H1 (cell line): ENCODE measurements around the gene TEX22. TPM values are rescaled to one million over a fixed set of nuclear protein-coding genes. Genes with fewer than 3 reads are reported as not detected.
A peak's percentile ranks its signal among the peaks of the same experiment; 100 is the strongest.

Experiments
- CTCF ChIA-PET: fragments of 300-600 bp; sonication (Branson Sonifier 250); formaldehyde crosslinking; loops from one replicate; lab custom pipeline; 2021; ENCODE audit not compliant: partially characterized antibody; lab: Charles Lee
- POLR2A ChIA-PET: fragments of 300-600 bp; sonication (Branson Sonifier 250); formaldehyde crosslinking; loops from one replicate; lab custom pipeline; 2021; ENCODE audit warnings: inconsistent platforms; ENCODE audit not compliant: partially characterized antibody; lab: Charles Lee
- DNase-seq, 2 experiments: peaks; one replicate each; pipeline versions ENCODE4 v3.0.0 to v3.0.0-alpha.2; 2010 to 2022; ENCODE audit warnings: low spot score in 2 of 2, low read depth in 1 of 2, mixed read lengths in 1 of 2
- FAIRE-seq: peaks from 2 replicates; lab custom pipeline; 2011; peaks lifted over from hg19 to GRCh38; lab: Jason Lieb, UNC
- H2AFZ ChIP-seq: 2 replicates; pipeline ENCODE4 v1.8.1; 2012; ENCODE audit warnings: low read length, inconsistent platforms
- H2AK5ac ChIP-seq: 2 replicates; pipeline ENCODE4 v1.6.1; 2013; ENCODE audit warnings: low read depth, low read length
- H2BK120ac ChIP-seq: replicated peaks from 2 replicates; pipeline ENCODE3; 2013; ENCODE audit warnings: low read depth, low read length, inconsistent platforms
- H2BK12ac ChIP-seq: 2 replicates; pipeline ENCODE4 v1.6.1; 2013; ENCODE audit warnings: low read depth, low read length
- H2BK15ac ChIP-seq: 2 replicates; pipeline ENCODE4 v1.6.1; 2013; ENCODE audit warnings: low read length
- H2BK20ac ChIP-seq: 2 replicates; pipeline ENCODE4 v1.6.1; 2013; ENCODE audit warnings: low read length
- H2BK5ac ChIP-seq: 2 replicates; pipeline ENCODE4 v1.6.1; 2013; ENCODE audit warnings: low read depth, low read length
- H3K14ac ChIP-seq: 2 replicates; pipeline ENCODE4 v1.6.1; 2013; ENCODE audit warnings: inconsistent platforms; ENCODE audit not compliant: insufficient read length
- H3K18ac ChIP-seq: 2 replicates; pipeline ENCODE4 v1.6.1; 2013; ENCODE audit warnings: low read length; ENCODE audit errors: extremely low read depth
- H3K23ac ChIP-seq: 2 replicates; pipeline ENCODE4 v1.6.1; 2013; ENCODE audit warnings: inconsistent platforms; ENCODE audit not compliant: insufficient read length
- H3K23me2 ChIP-seq: 2 replicates; pipeline ENCODE4 v1.6.1; 2013; ENCODE audit warnings: low read depth, low read length
- H3K27ac ChIP-seq: 2 replicates; pipeline ENCODE4 v1.6.1; 2011; ENCODE audit warnings: low read depth, low read length, inconsistent platforms
- H3K27me3 ChIP-seq, 4 experiments: replicated peaks in 1 of 4; 1 replicate in 1 of 4; 2 replicates in 3 of 4; pipeline versions ENCODE4 v1.6.1 to v1.8.1; 2011 to 2013; ENCODE audit warnings: low read length in 3 of 4, mild to moderate bottlenecking in 3 of 4, inconsistent platforms in 2 of 4, mixed read lengths in 2 of 4, moderate library complexity in 1 of 4; ENCODE audit not compliant: control insufficient read depth in 3 of 4, insufficient read depth in 3 of 4; ENCODE audit errors: extremely low read depth in 1 of 4
- H3K36me3 ChIP-seq, 4 experiments: 2 replicates each; pipeline versions ENCODE4 v1.6.1 to v1.8.1; 2011 to 2013; ENCODE audit warnings: mild to moderate bottlenecking in 4 of 4, low read length in 3 of 4, moderate library complexity in 2 of 4, control low read depth in 1 of 4, inconsistent platforms in 1 of 4; ENCODE audit not compliant: insufficient read depth in 4 of 4, control insufficient read depth in 2 of 4
- H3K4ac ChIP-seq: replicated peaks from 2 replicates; pipeline ENCODE3; 2013; ENCODE audit warnings: low read length, low read depth, mixed read lengths, inconsistent platforms; ENCODE audit not compliant: insufficient read length
- H3K4me1 ChIP-seq, 4 experiments: replicated peaks in 1 of 4; 1 replicate in 1 of 4; 2 replicates in 3 of 4; pipeline versions ENCODE4 v1.6.1 to v1.8.1; 2011 to 2013; ENCODE audit warnings: low read length in 3 of 4, inconsistent platforms in 2 of 4, mixed read lengths in 1 of 4; ENCODE audit not compliant: insufficient read depth in 4 of 4, control insufficient read depth in 3 of 4
- H3K4me2 ChIP-seq, 2 experiments: 2 replicates each; pipeline versions ENCODE4 v1.6.1 to v1.8.1; 2011 to 2013; ENCODE audit warnings: low read depth in 2 of 2, low read length in 2 of 2, control low read depth in 1 of 2, inconsistent platforms in 1 of 2, mild to moderate bottlenecking in 1 of 2; ENCODE audit not compliant: insufficient read depth in 1 of 2
- H3K4me3 ChIP-seq, 4 experiments: fragments of 200-600, 300-600 bp in 1 of 4; sonication (generic), shearing (Covaris generic), sonication (Bioruptor Twin) in 1 of 4; 2 replicates each; pipeline versions ENCODE4 v1.5.1 to v1.8.1; 2011 to 2016; ENCODE audit warnings: low read length in 4 of 4, low read depth in 3 of 4, control low read depth in 2 of 4, inconsistent platforms in 2 of 4, mild to moderate bottlenecking in 2 of 4, mixed read lengths in 1 of 4, moderate library complexity in 1 of 4; ENCODE audit not compliant: insufficient read depth in 2 of 4; ENCODE audit errors: extremely low read depth in 1 of 4
- H3K56ac ChIP-seq: replicated peaks from 2 replicates; pipeline ENCODE3; 2013; ENCODE audit warnings: low read depth, mild to moderate bottlenecking, mixed read lengths, low read length, inconsistent platforms; ENCODE audit not compliant: insufficient read length
- H3K79me1 ChIP-seq: 2 replicates; pipeline ENCODE4 v1.6.1; 2013; ENCODE audit warnings: low read depth, low read length, control low read depth
- H3K79me2 ChIP-seq, 2 experiments: 2 replicates each; pipeline versions ENCODE4 v1.6.1 to v1.8.1; 2012 to 2013; ENCODE audit warnings: low read length in 2 of 2, mild to moderate bottlenecking in 2 of 2, inconsistent platforms in 1 of 2; ENCODE audit not compliant: insufficient read depth in 2 of 2, control insufficient read depth in 1 of 2
- H3K9ac ChIP-seq, 4 experiments: replicated peaks in 1 of 4; 1 replicate in 1 of 4; 2 replicates in 3 of 4; pipeline versions ENCODE4 v1.6.1 to v1.8.1; 2011 to 2013; ENCODE audit warnings: low read depth in 3 of 4, low read length in 3 of 4, control low read depth in 2 of 4, mild to moderate bottlenecking in 2 of 4, moderate library complexity in 2 of 4, inconsistent platforms in 1 of 4; ENCODE audit errors: extremely low read depth in 1 of 4
- H3K9me3 ChIP-seq, 2 experiments: 2 replicates each; pipeline versions ENCODE4 v1.6.1 to v1.8.1; 2012 to 2013; ENCODE audit warnings: mild to moderate bottlenecking in 2 of 2, moderate library complexity in 2 of 2, control low read depth in 1 of 2, inconsistent platforms in 1 of 2, low read depth in 1 of 2, low read length in 1 of 2, mixed read lengths in 1 of 2; ENCODE audit not compliant: insufficient read depth in 2 of 2
- H4K20me1 ChIP-seq, 2 experiments: replicated peaks in 1 of 2; 2 replicates each; pipeline versions ENCODE3 to v1.8.1; 2011 to 2013; ENCODE audit warnings: inconsistent platforms in 2 of 2, low read length in 2 of 2, mild to moderate bottlenecking in 1 of 2; ENCODE audit not compliant: insufficient read depth in 2 of 2, control insufficient read depth in 1 of 2
- H4K5ac ChIP-seq: 2 replicates; pipeline ENCODE4 v1.6.1; 2013; ENCODE audit warnings: low read length, low read depth, mixed read lengths, inconsistent platforms; ENCODE audit not compliant: insufficient read length
- H4K8ac ChIP-seq: 2 replicates; pipeline ENCODE4 v1.8.0; 2013; ENCODE audit warnings: mild to moderate bottlenecking, moderate library complexity, low read length, inconsistent platforms; ENCODE audit not compliant: insufficient read depth; ENCODE audit errors: extremely low read depth
- H4K91ac ChIP-seq: replicated peaks from 2 replicates; pipeline ENCODE3; 2013; ENCODE audit warnings: low read length, mixed read lengths, inconsistent platforms; ENCODE audit not compliant: insufficient read length
- CTCF ChIP-seq, 3 experiments: IDR thresholded peaks; 1 replicate in 2 of 3; 2 replicates in 1 of 3; pipeline versions ENCODE4 v1.5.1 to v1.6.1; 2011; ENCODE audit warnings: low read length in 3 of 3, mild to moderate bottlenecking in 3 of 3, inconsistent platforms in 2 of 3, low read depth in 1 of 3, moderate library complexity in 1 of 3; ENCODE audit not compliant: insufficient read depth in 1 of 3; ENCODE audit errors: control extremely low read depth in 1 of 3
- EGR1 ChIP-seq: IDR thresholded peaks from 2 replicates; pipeline ENCODE4 v1.6.1; 2011; ENCODE audit warnings: low read depth, low read length, borderline replicate concordance
- JUN ChIP-seq: IDR thresholded peaks from 2 replicates; pipeline ENCODE4 v1.6.1; 2011; ENCODE audit warnings: low read depth, mild to moderate bottlenecking, improper control_type of control experiment, low read length
- KDM1A ChIP-seq: fragments of 200-600, 300-600 bp; sonication (generic); IDR thresholded peaks from 2 replicates; pipeline ENCODE4 v1.7.1; 2016; ENCODE audit warnings: mild to moderate bottlenecking, low read length, borderline replicate concordance
- RAD21 ChIP-seq, 2 experiments: IDR thresholded peaks in 1 of 2; conservative IDR thresholded peaks in 1 of 2; 2 replicates each; pipeline ENCODE4 v1.6.1; 2011; ENCODE audit warnings: low read depth in 2 of 2, low read length in 2 of 2, improper control_type of control experiment in 1 of 2, inconsistent platforms in 1 of 2, mild to moderate bottlenecking in 1 of 2, moderate library complexity in 1 of 2
- TAF1 ChIP-seq: IDR thresholded peaks from 2 replicates; pipeline ENCODE4 v1.6.1; 2011; ENCODE audit warnings: mild to moderate bottlenecking, low read depth, low read length
- WGBS, 2 experiments: shearing (Covaris generic) in 1 of 2; methylation state at CpG; one replicate each; pipeline versions ENCODE4 v1.1.6 to v1.1.7; 2013 to 2015; ENCODE audit warnings: low lambda C conversion rate in 2 of 2, mixed read lengths in 2 of 2, inconsistent platforms in 1 of 2, low coverage in 1 of 2, missing lambda C conversion rate in 1 of 2; ENCODE audit not compliant: insufficient replicate concordance in 2 of 2, insufficient coverage in 1 of 2, insufficient read length in 1 of 2; ENCODE audit errors: extremely low coverage in 1 of 2, missing lambda C conversion rate in 1 of 2; 5-methylcytosine and 5-hydroxymethylcytosine counted together
- polyA plus RNA-seq, 7 experiments: library from polyadenylated mRNA; depleted of rRNA in 3 of 7; stranded (reverse) in 5 of 7; unstranded in 2 of 7; fragments of >200 nt in 5 of 7; fragments of 200-250 nt in 2 of 7; gene quantifications; 1 replicate in 5 of 7; 2 replicates in 1 of 7; 4 replicates in 1 of 7; pipeline versions ENCODE4 v1.2.1 to v1.2.3, GENCODE V29; 2011 to 2013; ENCODE audit warnings: missing spikeins in 2 of 7, mixed read lengths in 2 of 7
- total RNA-seq: library from RNA; stranded (reverse); fragmentation: NEBNext Ultra II Directional; extraction: Animal tissue kit (Norgen Biotek cat#: 25700); gene quantifications from 2 replicates; pipeline ENCODE4 v1.2.1, GENCODE V29; 2021

The TEX22 gene
- total and polyA plus RNA-seq, 2 of the 8 experiments (the other 6 are each of a cell fraction or from before 2014, with no cell fraction given): 0.24 to 0.39 TPM

GRCh38 chr14:105377555-105378182, 20.7 kb upstream of the TEX22 start:
- Histone ChIP-seq H2BK15ac (no peak overlapping the region), H4K20me1 (peaks cover 0 to 9% of the 10 kb centered on the region in 2 experiments), H2BK5ac (no peak overlapping the region), H3K36me3 (peaks cover 0 to 7% (median 2%) of the 10 kb centered on the region in 4 experiments; a peak in 3 of 8 replicates), H3K4me1 (no peaks in the 10 kb centered on the region), H3K18ac (no peak overlapping the region), H3K4me2 (no peak overlapping the region), H3K9ac (no peak overlapping the region; a peak in 1 of 7 replicates), H3K79me1 (no peaks in the 10 kb centered on the region), H3K9me3 (peaks cover 0 to 4% of the 10 kb centered on the region in 2 experiments; a peak in 1 of 4 replicates), H3K23ac (no peak overlapping the region), H3K56ac (no peak overlapping the region), H3K23me2 (no peaks in the 10 kb centered on the region), H2AK5ac (no peak overlapping the region), H2BK12ac (no peak overlapping the region), H2AFZ (no peak overlapping the region), H3K4ac (no peak overlapping the region), H4K8ac (no peak overlapping the region; the same call in 1 of the 2 replicates), H4K91ac (no peak overlapping the region), H3K27me3 (no peaks in the 10 kb centered on the region), H4K5ac (no peak overlapping the region), H2BK120ac (no peak overlapping the region), H3K27ac (no peak overlapping the region), H3K4me3 (no peak overlapping the region), H3K14ac (no peak overlapping the region), H3K79me2 (no peaks in the 10 kb centered on the region), H2BK20ac (no peak overlapping the region)
- TF ChIP-seq EGR1 (no peak), TAF1 (no peak), RAD21 (IDR thresholded peaks at IDR 0.05 in 1 of 2, conservative IDR thresholded peaks at IDR 0.05 in 1 of 2; ENCODE audit: low read depth in 2 of 2, low read length in 2 of 2) (peak in 1 of 2 experiments; percentile 8; a peak in 1 of 4 replicates), KDM1A (no peak), CTCF (IDR thresholded peaks at IDR 0.05; ENCODE audit: control extremely low read depth in 1 of 3, insufficient read depth in 1 of 3, low read depth in 1 of 3, low read length in 3 of 3) (peak in 2 of 3 experiments; percentile 29 to 39; a peak in 2 of 4 replicates), JUN (no peak)
- WGBS, 2 experiments: 91% methylated on average over 23 of the region's 23 CpGs; no CpG with 5 or more reads in 1 of the 2 experiments
- FAIRE-seq: no peak
- ChIA-PET POLR2A (interaction anchor here (0.9 to 1.6 kb wide), 2 partner anchors 13 to 15 kb away, joined by 4 to 5 read pairs; no protein-coding TSS in a partner anchor), CTCF (interaction anchor here (0.5 to 3.0 kb wide), 16 partner anchors 9 to 1461 kb away, joined by 3 to 10 read pairs (median 4); no protein-coding TSS in a partner anchor)
- no peak for DNase-seq
